ENCODE data around the gene NEK5. TPM values are rescaled to one million over a fixed set of nuclear protein-coding genes. Genes with fewer than 3 reads are reported as not detected.
A peak's percentile ranks its signal among the peaks of the same experiment; 100 is the strongest.

Gene NEK5
- total RNA-seq, 6 experiments from 2014 or later: 0.06 TPM; not detected in 5

- ATAC-seq (no peak), DNase-seq (no peak)
- Histone ChIP-seq H3K27me3 (no peaks in the 10 kb centered on the region), H3K36me3 (peaks cover 0 to 14% (median 0%) of the 10 kb centered on the region in 4 donors), H3K4me1 (peaks cover 0 to 6% (median 0%) of the 10 kb centered on the region in 4 donors), H3K9me3 (no peaks in the 10 kb centered on the region), H3K4me3 (no peak overlapping the region), H3K27ac (no peak overlapping the region)
- 96% methylated on average over 3 of the region's 3 CpGs for WGBS (ENCODE audit: insufficient coverage, low coverage, low lambda C conversion rate, missing lambda C conversion rate)
- intact Hi-C loops (cut with DNase I): no loop called here
- no peak for TF ChIP-seq POLR2A (IDR thresholded peaks at IDR 0.05)
- TF ChIP-seq CTCF (IDR thresholded peaks at IDR 0.05): no peak
These were observed 108.7 kb downstream of the NEK5 start for GRCh38 chr13:52020191-52020590.

GRCh38 chr13:52016296-52016695 lies 112.6 kb downstream of the NEK5 start:
- intact Hi-C loops (cut with DNase I): no loop called here
- H3K27ac ChIP-seq: no peak overlapping the region
- no peaks in the 10 kb centered on the region for H3K9me3 ChIP-seq
- ATAC-seq (no peak), DNase-seq (no peak)
- TF ChIP-seq POLR2A (IDR thresholded peaks at IDR 0.05): no peak
- no peak for TF ChIP-seq CTCF (IDR thresholded peaks at IDR 0.05)
- WGBS (ENCODE audit: insufficient coverage, low coverage, low lambda C conversion rate, missing lambda C conversion rate): no CpG with 5 or more reads among the region's 3 CpGs
- no peak overlapping the region for H3K4me3 ChIP-seq
- H3K27me3 ChIP-seq: no peaks in the 10 kb centered on the region
- peaks cover 0 to 10% (median 4%) of the 10 kb centered on the region in 4 donors for H3K4me1 ChIP-seq
- peaks cover 0 to 14% (median 0%) of the 10 kb centered on the region in 4 donors for H3K36me3 ChIP-seq

GRCh38 chr13:52012512-52012836 lies 116.4 kb downstream of the NEK5 start:
- H3K36me3 ChIP-seq: no peaks in the 10 kb centered on the region
- H3K27me3 ChIP-seq: no peaks in the 10 kb centered on the region
- H3K27ac ChIP-seq: peak overlapping the region in 1 of 3 donors; percentile 42
- TF ChIP-seq POLR2A (IDR thresholded peaks at IDR 0.05): no peak
- ATAC-seq: no peak
- intact Hi-C loops (cut with DNase I): no loop called here
- H3K9me3 ChIP-seq: no peaks in the 10 kb centered on the region
- 0% methylated on average over 7 of the region's 8 CpGs for WGBS (ENCODE audit: insufficient coverage, low coverage, low lambda C conversion rate, missing lambda C conversion rate)
- no peak for DNase-seq
- peaks cover 0 to 19% (median 4%) of the 10 kb centered on the region in 4 donors for H3K4me1 ChIP-seq
- peak overlapping the region; percentile 92 to 94 (median 93) for H3K4me3 ChIP-seq

- intact Hi-C loops (cut with DNase I): no loop called here
- Histone ChIP-seq H3K9me3 (no peaks in the 10 kb centered on the region), H3K36me3 (no peaks in the 10 kb centered on the region), H3K27me3 (no peaks in the 10 kb centered on the region), H3K4me3 (peak within 1 kb of the TSS; percentile 92 to 94 (median 93)), H3K4me1 (peaks cover 0 to 25% (median 7%) of the 10 kb centered on the region in 4 donors), H3K27ac (peak within 1 kb of the TSS; percentile 73 to 80 (median 78))
- ATAC-seq (peak; percentile 97 to 99 (median 97)), DNase-seq (peak; percentile 99 to 100 (median 99))
- 0% methylated on average over 13 of the region's 82 CpGs for WGBS (ENCODE audit: insufficient coverage, low coverage, low lambda C conversion rate, missing lambda C conversion rate)
- TF ChIP-seq CTCF (IDR thresholded peaks at IDR 0.05): no peak
- peak; percentile 90 for TF ChIP-seq POLR2A (IDR thresholded peaks at IDR 0.05)
These were observed 117.0 kb downstream of the NEK5 start, which contains the start of gene ALG11 for GRCh38 chr13:52011632-52012511. ALG11 (plus strand) TSS chr13:52012398; CDS start chr13:52012419, 21 bp downstream.
